Renal cortex interstitium (tissue), 15 donors: Measurements from ENCODE around the gene OR2L3. TPM values are rescaled to one million over a fixed set of nuclear protein-coding genes. Genes with fewer than 3 reads are reported as not detected.
"Not testable (repeated sequence)": the region's sequence is repeated elsewhere in the genome, so short reads cannot be mapped to it uniquely, and the experiment has no call there.

Experiments used
- DNase-seq, 11 donors: peaks; one replicate each; pipeline ENCODE4 v3.0.0-alpha.2; 2013; ENCODE audit warnings: low read depth in 9 of 11, low spot score in 4 of 11; ENCODE audit errors: extremely low read depth in 1 of 11
- long read RNA-seq, 16 experiments: transcript quantifications; one replicate each; lab custom pipeline, GENCODE V29; 2026
- polyA plus RNA-seq, 3 donors: library from polyadenylated mRNA; unstranded; fragments of 120-200 nt; gene quantifications; one replicate each; pipeline ENCODE4 v1.2.1, GENCODE V29; 2013; ENCODE audit not compliant: insufficient read length in 3 of 3

OR2L3 gene
- polyA plus RNA-seq: not detected
- long read RNA-seq, donor 1: 0 reads
- long read RNA-seq, donor 2: 0 reads
- long read RNA-seq, donor 3: 0 reads
- long read RNA-seq, donor 4: 0 reads
- long read RNA-seq, donor 5: 0 reads
- long read RNA-seq, donor 6: 0 reads
- long read RNA-seq, donor 7: 0 reads
- long read RNA-seq, donor 8: 0 reads
- long read RNA-seq, donor 9: 0 reads
- long read RNA-seq, donor 10: 0 reads
- long read RNA-seq, donor 11: 0 reads
- long read RNA-seq, donor 12: 0 reads
- long read RNA-seq, donor 13: 0 reads
- long read RNA-seq, donor 14: 0 reads
- long read RNA-seq, donor 15: 0 reads
- long read RNA-seq, donor 16: 0 reads

DNA sequence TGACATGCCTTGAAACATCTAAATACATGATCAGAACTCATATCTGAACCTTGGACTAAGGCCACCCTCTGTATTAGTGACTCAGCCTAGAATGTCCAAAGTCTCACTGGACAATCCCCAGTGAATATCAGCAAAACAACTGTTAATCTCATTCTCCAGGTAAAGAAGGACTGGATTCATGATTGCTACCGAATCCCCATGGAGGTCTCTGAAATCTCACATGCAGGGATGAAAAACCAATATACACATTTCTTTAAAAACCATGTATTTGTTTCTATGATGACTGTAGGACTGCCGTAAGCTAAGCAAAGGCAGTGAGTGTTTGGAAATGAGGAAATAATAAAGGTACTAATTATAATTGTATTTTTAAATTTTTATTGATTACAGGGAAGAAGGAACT lies at the start of gene OR2L3:
TSS of gene OR2L3 (plus strand) at position 301 of the 400 bp plus-strand sequence. CDS start 13,846 bp downstream, outside the sequence.
- no peak for DNase-seq

DNA sequence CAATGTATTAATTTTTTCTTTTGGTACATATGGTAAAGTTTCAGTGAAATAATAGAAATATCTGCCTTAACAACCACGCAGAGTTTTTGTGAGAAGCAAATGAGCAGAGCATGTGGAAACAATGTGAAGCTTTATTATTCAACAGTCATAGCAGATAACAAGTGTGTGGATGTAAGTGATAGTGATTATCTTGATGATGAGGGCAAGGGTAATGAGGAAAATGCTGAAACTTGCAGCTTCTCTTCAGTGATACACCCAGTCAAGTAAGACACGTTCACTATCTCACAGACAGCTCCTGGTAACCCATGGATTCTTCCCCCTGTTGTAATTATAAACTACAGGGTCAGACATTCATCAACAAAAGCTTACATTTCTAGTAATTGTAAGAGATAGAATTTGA lies 47.8 kb upstream of the OR2L3 start:
- no peak for DNase-seq

GRCh38 chr1:248000169-248000568 lies 46.5 kb upstream of the OR2L3 start:
- no peak for DNase-seq

- no peak for DNase-seq
Observed at GRCh38 chr1:248007778-248008177, 38.9 kb upstream of the OR2L3 start.

DNA sequence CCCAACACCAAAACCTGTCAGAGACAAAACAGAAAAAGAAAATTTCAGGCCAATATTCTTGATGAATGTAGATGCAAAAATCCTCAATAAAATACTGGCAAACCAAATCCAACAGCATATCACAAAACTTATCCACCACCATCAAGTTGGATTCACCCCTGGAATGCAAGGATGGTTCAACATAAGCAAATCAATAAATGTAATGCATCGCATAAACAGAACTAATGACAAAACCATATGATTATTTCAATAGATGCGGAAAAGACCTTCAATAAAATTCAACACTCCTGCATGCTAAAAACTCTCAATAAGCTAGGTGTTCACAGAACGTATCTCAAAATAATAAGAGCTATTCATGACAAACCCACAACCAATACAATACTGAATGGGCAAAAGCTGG lies 37.0 kb upstream of the OR2L3 start:
- DNase-seq: no peak

- DNase-seq: no peak
Observed at GRCh38 chr1:248013229-248013710, 33.4 kb upstream of the OR2L3 start, which contains the start of gene OR2L5. TSS of gene OR2L5 (plus strand) at chr1:248013660. CDS start at chr1:248021948, 8,288 bp downstream.

- no peak for DNase-seq
Observed at GRCh38 chr1:248015803-248016202, 30.8 kb upstream of the OR2L3 start.

DNA sequence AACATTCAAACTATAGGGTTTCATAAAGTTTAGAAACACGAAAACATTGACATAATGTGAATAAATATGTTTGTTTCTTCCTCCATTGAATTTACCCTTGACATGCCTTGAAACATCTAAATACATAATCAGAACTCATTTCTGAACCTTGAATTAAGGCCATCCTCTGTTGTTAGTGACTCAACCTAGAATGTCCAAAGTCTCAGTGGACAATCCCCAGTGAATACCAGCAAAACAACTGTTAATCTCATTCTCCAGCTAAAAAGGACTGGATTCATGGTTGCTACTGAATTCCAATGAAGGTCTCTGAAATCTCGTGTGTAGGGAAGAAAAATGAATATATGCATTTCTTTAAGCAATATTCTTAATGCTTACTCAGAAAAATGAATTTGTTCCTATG lies 16.9 kb upstream of the OR2L3 start, which contains the start of gene OR2L2:
TSS of gene OR2L2 (plus strand) at position 301 of the 400 bp plus-strand sequence. CDS start 8,198 bp downstream, outside the sequence.
- no peak for DNase-seq

DNA sequence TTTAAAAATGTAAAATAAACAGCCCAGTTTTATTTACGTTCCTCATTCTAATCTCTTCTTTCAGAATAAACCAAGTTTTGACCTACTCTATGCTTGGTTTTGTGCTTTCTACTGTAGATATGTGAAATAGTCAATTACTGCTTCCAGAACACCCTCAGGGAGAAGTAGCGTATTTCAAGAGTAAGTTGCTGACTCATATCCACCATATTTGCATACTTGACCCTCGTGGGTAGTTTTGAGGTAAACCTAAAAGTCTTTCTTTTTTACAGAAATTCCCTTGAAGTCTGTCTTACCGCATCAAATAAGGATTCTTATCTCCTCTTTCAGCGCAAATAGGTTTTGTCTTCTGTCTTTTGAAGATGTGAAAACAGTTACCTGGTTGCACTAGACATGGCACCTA lies 1.4 kb upstream of the OR2L3 start:
- no peak for DNase-seq

DNA sequence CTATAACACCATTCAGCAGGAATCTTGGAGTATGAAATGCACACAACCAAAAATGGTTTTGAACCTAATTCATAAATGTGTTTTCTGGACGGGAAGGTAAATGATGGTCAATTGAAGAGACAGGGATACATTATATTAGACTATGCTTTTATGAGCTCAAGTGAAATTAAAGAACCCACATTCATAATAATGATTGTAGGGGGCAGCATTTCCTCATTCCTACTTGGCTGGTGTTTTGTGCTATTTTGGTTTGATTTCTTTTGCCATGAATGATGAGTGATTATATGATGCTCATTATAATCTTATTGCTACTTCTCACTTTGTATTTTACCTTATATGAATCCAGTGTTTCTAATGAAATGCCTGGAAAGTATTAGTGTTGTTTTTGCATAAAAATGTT lies 372 bp downstream of the OR2L3 start:
- no peak for DNase-seq

DNA sequence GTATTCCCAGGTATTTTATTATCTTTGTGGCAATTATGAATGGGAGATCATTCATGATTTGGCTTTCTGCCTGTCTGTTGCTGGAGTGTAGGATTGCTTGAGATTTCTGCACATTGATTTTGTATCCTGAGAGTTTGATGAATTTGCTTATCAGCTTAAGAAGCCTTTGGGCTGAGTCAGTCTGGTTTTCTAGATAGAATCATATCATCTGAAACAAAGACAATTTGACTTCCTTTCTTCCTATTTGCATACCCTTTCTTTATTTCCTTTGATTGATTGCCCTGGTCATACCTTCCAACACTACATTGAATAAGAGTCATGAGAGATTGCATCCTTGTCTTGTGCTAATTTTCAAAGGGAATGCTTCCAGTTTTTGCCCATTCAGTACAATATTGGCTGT lies 8.0 kb downstream of the OR2L3 start:
- no peak for DNase-seq

DNA sequence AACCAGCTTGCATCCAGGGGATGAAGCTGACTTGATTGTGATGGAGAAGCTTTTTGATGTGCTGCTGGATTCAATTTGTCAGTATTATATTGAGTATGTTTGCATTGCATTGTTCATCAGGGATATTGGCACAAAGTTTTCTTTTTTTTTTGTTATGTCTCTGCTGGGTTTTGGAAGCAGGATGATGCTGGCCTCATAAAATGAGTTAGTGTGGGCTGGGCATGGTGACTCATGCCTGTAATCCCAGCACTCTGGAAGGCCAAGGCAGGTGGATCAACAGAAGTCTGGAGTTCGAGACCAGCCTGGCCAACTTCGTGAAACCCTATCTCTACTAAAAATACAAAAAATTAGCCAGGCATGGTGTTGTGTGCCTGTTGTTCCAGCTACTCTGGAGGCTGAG lies 8.6 kb downstream of the OR2L3 start:
- DNase-seq: no peak

DNA sequence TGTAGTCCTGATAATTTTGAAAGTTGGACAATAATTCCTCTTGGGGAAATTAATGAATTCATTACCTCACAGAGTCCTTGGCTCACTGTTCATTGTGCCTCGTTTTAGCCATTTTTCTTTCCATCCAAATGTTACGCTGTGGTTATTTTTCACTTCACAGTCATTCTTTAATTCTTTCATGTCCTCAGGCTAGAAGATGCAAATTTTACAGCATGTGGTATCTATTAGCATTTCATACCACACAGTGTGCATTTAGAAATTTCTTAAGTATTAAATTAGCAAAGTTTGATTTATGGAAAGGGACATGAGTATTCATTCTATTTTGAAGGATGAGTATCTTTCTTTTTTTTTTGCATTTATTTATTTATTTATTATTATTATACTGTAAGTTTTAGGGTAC lies 18.4 kb downstream of the OR2L3 start:
- no peak for DNase-seq

- no peak for DNase-seq
Observed at GRCh38 chr1:248065604-248066003, 19.0 kb downstream of the OR2L3 start.

GRCh38 chr1:248083864-248084263 lies 37.2 kb downstream of the OR2L3 start:
- DNase-seq: not testable (repeated sequence)

GRCh38 chr1:248094884-248095283 lies 48.2 kb downstream of the OR2L3 start, which contains the start of gene OR2L13:
TSS of gene OR2L13 (plus strand) at chr1:248095184. CDS start at chr1:248099376, 4,192 bp downstream.
- DNase-seq: no peak

DNA sequence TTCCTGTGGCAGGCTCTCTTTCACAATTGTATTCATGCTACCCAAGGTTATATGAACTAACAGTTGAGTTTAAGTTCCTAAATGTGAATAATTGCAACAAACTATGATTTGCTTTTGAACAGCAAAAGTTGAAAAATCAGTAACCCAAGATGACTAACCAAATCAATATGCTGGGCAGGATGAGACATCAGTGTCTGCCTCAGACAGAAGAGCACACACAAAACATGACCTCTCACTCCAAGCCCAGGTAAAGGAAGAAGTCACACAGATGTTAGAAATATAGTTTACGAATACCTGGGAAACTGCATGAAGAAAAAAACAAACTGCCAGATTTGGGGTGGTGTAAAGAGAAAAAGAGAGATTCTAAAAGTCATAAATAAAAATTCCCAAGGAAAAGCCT lies 51.9 kb downstream of the OR2L3 start:
- no peak for DNase-seq

- DNase-seq: no peak
Observed at GRCh38 chr1:248102847-248103246, 56.2 kb downstream of the OR2L3 start.

GRCh38 chr1:248111157-248111556 lies 64.5 kb downstream of the OR2L3 start:
- DNase-seq: no peak
